Fibroblast of the aortic adventitia (primary cell): ENCODE results near the gene CD68. TPM values are rescaled to one million over a fixed set of nuclear protein-coding genes. Genes with fewer than 3 reads are reported as not detected.

Experiments
- DNase-seq: peaks from one replicate; pipeline ENCODE4 v3.0.0-alpha.2; 2010; ENCODE audit warnings: low read depth
- H3K4me3 ChIP-seq: 2 replicates; pipeline ENCODE4 v1.5.1; 2011; ENCODE audit warnings: low read depth, mild to moderate bottlenecking, control low read depth, low read length, moderate library complexity
- CTCF ChIP-seq: IDR thresholded peaks from 2 replicates; pipeline ENCODE4 v1.5.1; 2011; ENCODE audit warnings: mild to moderate bottlenecking, low read length, control low read depth, inconsistent platforms; ENCODE audit not compliant: insufficient read depth
- total RNA-seq: library from RNA; depleted of rRNA; stranded (reverse); fragments of >200 nt; gene quantifications from 2 replicates; pipeline ENCODE4 v1.2.3, GENCODE V29; 2012; ENCODE audit warnings: low replicate concordance

Gene CD68
- total RNA-seq, 1 donor: 71.7 TPM

- H3K4me3 ChIP-seq: peak overlapping the region; percentile 85
- TF ChIP-seq CTCF: no peak
- DNase-seq: no peak
Observed at GRCh38 chr17:7563115-7563869, 16.1 kb upstream of the CD68 start.

GRCh38 chr17:7569571-7569970 lies 9.9 kb upstream of the CD68 start:
- no peak for DNase-seq
- TF ChIP-seq CTCF: no peak
- H3K4me3 ChIP-seq: no peak overlapping the region

- no peak for DNase-seq
- TF ChIP-seq CTCF: no peak
Observed at GRCh38 chr17:7570351-7570750, 9.1 kb upstream of the CD68 start.

GRCh38 chr17:7572338-7572587 lies 7.2 kb upstream of the CD68 start:
- peak overlapping the region; percentile 67 for H3K4me3 ChIP-seq
- no peak for DNase-seq
- TF ChIP-seq CTCF: no peak

More at GRCh38 chr17:7570351-7570750, 9.1 kb upstream of the CD68 start:
- no peak overlapping the region for H3K4me3 ChIP-seq

- no peak for TF ChIP-seq CTCF
- peak overlapping the region; percentile 99 for H3K4me3 ChIP-seq
- peak; percentile 99 for DNase-seq
Observed at GRCh38 chr17:7572588-7573323, 6.7 kb upstream of the CD68 start.

- DNase-seq: peak; percentile 93
- H3K4me3 ChIP-seq: peak overlapping the region; percentile 99
- TF ChIP-seq CTCF: no peak
Observed at GRCh38 chr17:7573324-7574080, 5.9 kb upstream of the CD68 start.
